ENCODE measurements around the gene ANKS6.
A peak's percentile ranks its signal among the peaks of the same experiment; 100 is the strongest.

Gene ANKS6

GRCh38 chr9:98738741-98739140 lies 57.6 kb downstream of the ANKS6 start:
- DNase-seq (ENCODE audit: low spot score) (no peak), FAIRE-seq (no peak)

GRCh38 chr9:98736226-98736625 lies 60.1 kb downstream of the ANKS6 start:
- no peak for DNase-seq (ENCODE audit: low spot score)
- FAIRE-seq, result no peak

GRCh38 chr9:98732801-98733200 lies 63.6 kb downstream of the ANKS6 start:
- DNase-seq (ENCODE audit: low spot score) (no peak), FAIRE-seq (no peak)

DNA sequence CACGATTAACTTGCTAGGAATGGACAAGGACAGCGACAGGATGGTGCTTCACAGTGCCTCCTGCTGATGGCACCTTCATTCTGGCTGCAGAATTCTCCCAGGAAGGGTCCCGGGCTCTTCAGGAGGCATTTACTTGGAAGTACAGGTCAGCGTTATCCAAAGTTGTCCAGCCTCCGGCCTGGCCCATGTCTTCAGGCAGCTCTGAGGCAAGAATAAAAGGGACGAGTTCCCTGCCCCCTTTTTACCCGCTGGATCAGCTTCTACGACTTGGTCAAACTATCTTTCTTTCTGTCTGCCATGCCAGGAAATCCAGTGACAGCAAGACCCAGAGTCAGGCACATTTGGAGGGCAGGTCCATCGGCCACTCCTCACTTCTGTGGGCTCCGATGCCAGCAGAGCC lies 64.3 kb downstream of the ANKS6 start:
- DNase-seq (ENCODE audit: low spot score) (no peak), FAIRE-seq (no peak)

DNA sequence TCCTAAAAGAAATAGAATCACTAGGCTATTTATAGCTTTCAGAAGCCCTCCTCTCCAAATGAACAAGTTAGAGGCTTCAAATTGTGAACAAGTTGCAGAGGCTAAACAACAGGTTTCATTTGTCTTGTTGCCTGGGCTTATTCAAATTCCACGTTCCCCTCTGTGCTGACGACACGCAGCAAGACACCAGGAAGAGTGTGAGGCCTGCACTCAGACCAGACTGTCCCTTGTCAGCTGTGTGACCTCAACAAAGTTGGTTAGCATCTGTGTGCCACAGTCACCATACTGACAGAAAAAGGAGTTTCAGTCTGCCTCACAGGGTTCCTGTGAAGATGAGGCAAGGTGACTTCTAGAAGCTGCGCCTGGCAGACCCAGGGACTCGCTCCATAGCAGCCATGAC lies 65.5 kb downstream of the ANKS6 start:
- DNase-seq (ENCODE audit: low spot score) (no peak), FAIRE-seq (no peak)

DNA sequence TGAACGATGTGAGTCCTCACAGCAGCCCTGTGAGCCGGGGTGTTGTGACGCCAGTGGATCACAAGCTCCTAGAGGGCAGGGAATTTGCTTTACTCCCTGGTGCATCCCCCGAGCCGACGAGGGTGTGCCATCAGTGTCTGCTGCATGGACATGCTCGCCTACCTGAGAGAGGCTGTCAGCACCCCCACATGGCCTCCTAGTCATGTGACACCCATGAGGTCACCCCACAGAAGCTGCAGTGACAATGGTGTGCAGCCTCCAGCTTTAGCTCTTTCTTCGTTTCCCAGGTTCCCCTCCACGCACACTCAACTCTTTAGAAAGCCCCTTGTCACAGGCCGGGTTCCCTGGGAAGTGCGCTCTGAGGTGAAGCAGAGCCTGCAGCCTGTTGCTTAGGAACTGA lies 67.9 kb downstream of the ANKS6 start:
- no peak for FAIRE-seq

GRCh38 chr9:98727428-98727827 lies 68.9 kb downstream of the ANKS6 start:
- DNase-seq (ENCODE audit: low spot score) (no peak), FAIRE-seq (no peak)

More for the DNA sequence above, 67.9 kb downstream of the ANKS6 start:
- DNase-seq (ENCODE audit: low spot score), result no peak

DNA sequence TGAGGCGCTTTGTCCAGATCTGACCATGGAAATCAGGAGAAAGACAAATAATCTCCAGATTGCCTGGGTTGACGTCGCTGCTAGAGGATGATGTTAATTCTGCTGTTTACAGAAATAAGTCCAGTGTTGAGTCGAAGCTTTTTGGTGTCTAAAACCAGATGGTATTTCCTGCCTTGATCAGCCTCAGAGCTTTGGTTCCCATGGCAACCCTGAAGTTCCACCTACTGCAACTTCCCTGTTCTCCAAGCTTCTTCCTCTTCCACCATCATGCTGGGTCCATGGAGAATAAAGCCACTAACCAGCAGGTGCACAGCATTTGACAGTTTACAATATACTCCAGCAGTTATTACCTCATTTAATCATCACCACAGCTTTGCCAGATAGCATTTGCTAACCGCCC lies 69.6 kb downstream of the ANKS6 start:
- FAIRE-seq, result no peak
- no peak for DNase-seq (ENCODE audit: low spot score)

- FAIRE-seq, result no peak
- DNase-seq (ENCODE audit: low spot score), result no peak
These were observed 71.4 kb downstream of the ANKS6 start for GRCh38 chr9:98724810-98725530.

DNA sequence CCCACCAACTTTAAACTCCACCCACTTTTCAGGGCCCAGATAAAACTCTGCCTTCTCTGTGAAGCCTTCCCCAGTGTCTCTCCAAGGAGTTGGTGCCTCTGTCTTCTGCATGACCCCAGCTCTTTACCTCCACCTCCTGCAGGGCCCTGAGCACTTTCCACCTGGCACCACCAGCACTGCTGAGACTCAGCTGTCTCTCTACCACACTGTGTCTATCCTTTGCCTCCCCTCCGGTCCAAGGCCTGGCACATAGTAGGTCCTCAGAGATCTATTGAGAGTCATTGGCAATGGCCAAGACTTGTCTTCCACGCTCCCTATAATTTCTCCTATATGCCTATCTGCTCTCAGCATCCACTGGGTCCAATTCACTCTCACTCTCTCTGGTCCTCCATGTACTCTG lies 74.7 kb downstream of the ANKS6 start:
- no peak for DNase-seq (ENCODE audit: low spot score)
- FAIRE-seq, result no peak

DNA sequence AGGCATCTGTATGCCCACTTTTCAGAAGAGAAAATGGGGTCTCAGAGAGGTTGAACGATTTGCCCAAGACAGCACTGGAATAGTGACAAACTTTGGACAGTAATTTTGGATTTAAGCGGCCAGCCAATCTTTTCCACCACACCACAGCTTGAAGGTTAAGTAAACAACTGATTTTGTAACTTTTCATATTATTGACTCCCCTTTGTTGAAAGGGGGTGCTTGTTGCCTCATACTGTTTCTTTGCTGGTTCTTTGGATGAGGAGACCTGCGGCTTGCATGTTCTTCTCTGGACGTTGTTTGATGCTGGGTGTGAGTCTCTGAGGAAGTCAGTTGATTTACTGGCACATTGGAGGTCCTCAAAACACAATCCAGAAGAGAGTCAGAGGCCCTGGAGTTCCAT lies 76.0 kb downstream of the ANKS6 start:
- no peak for FAIRE-seq
- DNase-seq (ENCODE audit: low spot score), result no peak

DNA sequence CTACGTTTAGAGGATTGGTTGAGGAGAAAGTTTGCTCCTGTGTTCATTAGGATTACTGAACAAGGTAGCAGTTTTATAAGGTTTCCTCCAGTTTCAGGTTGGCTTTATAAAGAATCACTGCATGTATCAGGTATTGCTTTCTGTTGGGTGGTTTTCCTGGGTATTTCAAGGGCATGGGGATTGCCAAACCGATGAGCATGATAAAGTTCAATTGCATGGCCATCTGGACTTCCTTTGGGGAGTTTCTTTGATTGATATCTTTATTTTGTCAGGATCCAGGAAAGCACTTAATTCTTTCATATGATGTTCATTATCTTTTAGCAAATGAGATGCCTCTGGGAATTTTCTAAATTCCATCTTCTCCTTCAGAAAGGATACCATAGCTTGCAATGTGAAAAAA lies 77.3 kb downstream of the ANKS6 start:
- DNase-seq (ENCODE audit: low spot score) (no peak), FAIRE-seq (no peak)

DNA sequence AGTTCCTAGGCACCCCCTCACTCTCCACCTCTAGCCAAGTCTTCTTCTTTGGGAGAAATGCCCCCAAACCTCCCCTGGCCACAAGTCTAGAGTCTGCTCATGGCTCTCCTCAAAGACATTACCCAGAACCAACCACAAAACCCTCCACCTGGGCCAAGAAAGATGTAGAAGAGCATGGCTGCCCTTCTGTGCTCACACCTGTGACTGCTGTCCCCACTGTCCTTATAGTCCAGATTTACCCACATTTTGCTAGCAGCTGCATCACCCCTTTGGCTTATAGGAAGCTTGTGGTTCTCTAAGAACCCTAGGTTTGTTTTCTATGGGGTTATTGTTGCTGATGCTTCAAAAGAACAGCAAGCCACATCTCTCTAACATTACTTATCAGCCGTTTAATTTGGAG lies 81.5 kb downstream of the ANKS6 start:
- FAIRE-seq, result no peak
- no peak for DNase-seq (ENCODE audit: low spot score)

GRCh38 chr9:98712987-98713386 lies 83.4 kb downstream of the ANKS6 start:
- FAIRE-seq, result no peak
- DNase-seq (ENCODE audit: low spot score), result no peak

DNA sequence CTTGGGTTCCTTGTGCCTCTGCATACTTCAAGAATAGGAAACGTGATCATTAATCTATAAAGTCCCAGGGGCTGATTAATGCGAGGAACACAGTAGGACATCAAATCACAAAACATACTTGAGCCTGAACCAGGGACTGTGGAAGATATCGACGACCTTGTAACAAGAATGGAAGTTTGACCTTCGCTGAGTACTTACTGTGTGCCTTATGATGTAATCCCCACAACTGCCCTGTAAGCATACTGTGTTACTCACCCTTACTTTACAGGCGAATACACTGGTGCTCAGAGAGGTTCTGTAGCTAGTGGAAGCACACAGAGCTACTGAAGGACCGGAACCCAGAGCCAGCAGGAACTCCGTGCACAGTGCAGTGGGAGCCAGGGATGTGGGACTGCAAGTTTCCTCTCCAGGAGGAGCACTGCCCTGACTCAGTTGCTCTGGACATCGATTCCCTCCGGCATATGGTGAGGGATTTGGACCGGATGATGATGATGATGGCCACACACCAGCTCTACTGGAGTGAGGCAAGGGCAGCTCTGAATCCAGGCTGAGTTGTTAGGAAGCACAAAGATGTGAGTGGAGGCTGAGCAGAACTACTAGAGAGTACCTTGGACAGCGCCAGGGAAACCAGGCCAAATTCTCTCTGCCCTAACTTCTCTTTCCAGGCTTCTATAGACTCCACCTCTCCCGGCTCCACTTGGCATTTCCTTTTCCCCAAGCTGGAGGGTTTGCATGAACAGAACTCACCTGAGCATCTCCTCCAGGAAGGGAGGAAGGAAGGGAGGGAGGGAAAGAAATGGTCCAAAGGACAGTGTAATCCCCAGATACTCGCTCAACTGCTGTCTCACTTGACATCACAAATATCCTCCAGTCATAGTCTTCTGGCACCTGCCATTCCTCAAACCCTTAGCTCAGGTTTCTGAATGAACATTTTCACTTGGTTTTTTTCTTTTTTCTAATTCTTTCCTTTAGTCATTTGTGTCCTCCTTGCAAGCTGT lies 86.1 kb downstream of the ANKS6 start:
- peak; percentile 5 for FAIRE-seq
- peak; percentile 46 for DNase-seq (ENCODE audit: low spot score)

DNA sequence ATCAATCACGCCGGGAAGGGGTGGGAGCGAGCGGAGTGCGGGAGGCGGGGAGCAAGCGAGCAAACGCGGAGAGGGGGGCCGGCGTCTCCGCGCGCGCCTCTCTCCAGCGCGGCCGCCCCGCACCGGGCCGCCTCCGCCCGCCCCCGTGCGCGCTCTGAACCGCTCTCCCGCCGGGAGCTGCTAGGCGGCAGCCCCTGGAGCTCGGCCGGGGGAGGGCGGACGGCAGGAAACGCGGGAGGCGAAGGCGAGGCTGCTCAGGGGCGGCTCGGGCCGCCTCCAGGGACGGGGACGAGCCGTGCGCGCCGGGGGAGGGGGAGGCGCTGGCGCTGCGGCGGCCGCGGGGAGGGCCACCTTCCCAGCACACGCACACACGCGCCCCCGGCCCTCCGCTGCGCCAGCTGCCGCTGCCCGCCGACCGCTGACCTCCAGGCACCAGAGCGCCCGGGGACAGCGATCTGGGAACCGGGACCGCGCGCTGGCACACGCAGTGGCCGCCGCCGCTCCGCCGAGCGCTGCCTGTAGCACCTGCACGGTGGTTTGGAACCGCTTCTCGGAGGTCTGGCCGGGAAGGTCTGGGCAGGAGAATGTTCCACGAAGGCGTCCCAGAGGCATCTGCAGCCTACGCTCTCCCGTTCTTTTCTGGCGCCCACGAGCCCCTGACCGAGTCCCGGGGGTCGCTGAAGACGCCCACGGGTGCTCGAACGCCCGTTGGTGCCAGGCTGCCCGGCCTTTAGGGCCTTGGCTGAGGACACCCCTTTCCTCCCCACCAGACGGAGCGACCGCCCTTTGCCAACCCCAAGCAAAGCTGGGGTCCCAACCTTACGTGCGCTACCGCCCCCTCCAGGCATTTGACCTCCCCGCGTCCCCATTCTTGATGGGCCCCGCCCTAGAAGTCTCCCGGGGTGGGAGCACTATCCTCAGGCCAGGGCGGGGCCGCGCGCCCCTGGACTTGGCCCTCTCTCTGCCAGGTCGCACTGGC lies 87.1 kb downstream of the ANKS6 start, which contains the start of gene GABBR2:
Gene GABBR2, minus strand, starts transcription at position 3 of the 979 bp plus-strand sequence. CDS start 198 bp downstream, outside the sequence.
- FAIRE-seq (no peak), DNase-seq (ENCODE audit: low spot score) (peak; percentile 37)

- peak; percentile 13 for DNase-seq (ENCODE audit: low spot score)
- FAIRE-seq, result no peak
These were observed 88.0 kb downstream of the ANKS6 start for GRCh38 chr9:98708103-98708932.

- FAIRE-seq, result no peak
- peak; percentile 78 for DNase-seq (ENCODE audit: low spot score)
These were observed 88.9 kb downstream of the ANKS6 start for GRCh38 chr9:98707166-98708102.

DNA sequence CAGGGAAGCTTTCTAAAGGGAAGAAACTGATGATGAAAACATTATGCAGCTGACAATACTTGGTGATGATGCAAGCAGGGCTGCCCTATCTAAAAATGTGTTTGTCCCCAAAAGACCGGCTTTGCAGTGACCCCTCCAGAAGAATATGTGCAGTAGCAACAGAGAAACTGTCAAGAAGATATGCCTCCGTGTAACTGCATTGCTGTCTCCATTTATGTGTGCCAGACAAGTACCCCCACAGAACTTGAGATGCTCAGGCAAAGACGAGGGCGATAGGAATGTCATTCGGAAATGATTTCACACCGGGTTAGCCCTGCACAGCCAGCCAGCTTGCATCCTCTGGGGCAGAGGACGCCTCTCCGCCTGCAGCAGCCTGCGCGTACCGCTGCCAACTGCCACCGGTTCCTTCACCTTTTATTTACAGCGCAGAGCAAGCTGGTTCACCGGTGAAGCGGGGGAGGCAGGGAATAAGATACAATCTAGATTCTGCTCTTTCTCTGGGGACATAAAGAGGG lies 89.6 kb downstream of the ANKS6 start:
- FAIRE-seq, result no peak
- DNase-seq (ENCODE audit: low spot score), result peak; percentile 24
